ENCODE data around the gene CD8B2.
"Not testable (repeated sequence)": the region's sequence is repeated elsewhere in the genome, so short reads cannot be mapped to it uniquely, and the experiment has no call there.

DNA sequence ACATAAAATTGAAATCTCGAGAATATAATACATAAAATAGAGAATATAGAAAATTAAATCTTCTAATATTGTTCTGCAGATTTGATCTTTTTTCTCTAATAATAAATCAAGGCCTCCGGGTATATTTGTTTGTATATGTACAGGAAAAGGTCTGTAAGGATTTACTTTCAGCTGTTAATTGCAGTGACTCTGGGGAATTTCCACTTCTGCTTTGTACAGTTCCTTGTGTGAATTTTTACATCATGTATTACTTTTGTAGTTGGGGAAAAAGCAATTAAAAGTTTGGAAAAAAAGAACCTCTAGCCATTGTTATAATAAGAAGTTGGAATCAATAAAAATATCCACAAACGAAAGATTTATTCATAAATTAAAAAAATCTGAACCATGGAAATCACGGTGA lies 23.6 kb downstream of the CD8B2 start:
- not testable (repeated sequence) for TF ChIP-seq CTCF (IDR thresholded peaks at IDR 0.05; ENCODE audit: borderline replicate concordance, extremely low read depth, low read length, poor library complexity, severe bottlenecking); EZH2 (IDR thresholded peaks at IDR 0.05; ENCODE audit: borderline replicate concordance, low read depth, low read length, severe bottlenecking)

All from DND-41 (cell line).